ENCODE results near the gene NEDD4L. TPM values are rescaled to one million over a fixed set of nuclear protein-coding genes. Genes with fewer than 3 reads are reported as not detected.

NEDD4L gene
- total and polyA plus RNA-seq, 10 of the 15 experiments (the other 5 are each of a cell fraction or from before 2014, with no cell fraction given): 7.4 to 24.0 (median 17.7) TPM

DNA sequence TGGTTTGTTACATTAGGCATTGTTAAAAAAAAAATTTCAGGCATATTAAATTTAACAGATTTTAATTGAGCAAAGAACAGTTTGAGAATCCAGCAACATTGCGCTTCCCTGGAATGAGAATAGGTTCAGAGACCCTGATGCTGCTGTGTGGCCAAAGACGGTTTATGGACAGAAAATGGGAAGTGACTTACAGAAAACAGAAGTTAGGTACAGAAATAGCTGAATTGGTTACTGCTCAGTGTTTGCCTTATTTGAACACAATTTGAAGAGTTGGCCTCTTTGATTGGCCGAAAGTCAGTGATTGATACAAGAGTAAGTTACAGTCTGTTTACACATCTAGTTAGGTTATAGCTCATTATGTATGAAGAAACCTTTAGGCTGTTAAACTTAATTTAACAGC is 6.0 kb upstream of the NEDD4L start:
- no TSS peak for BruUV-seq (replicated peaks)
- H4K20me1 ChIP-seq (ENCODE audit: control insufficient read depth, insufficient read depth): no peaks in the 10 kb centered on the region
- peaks cover 5% of the 10 kb centered on the region; the same call in 1 of the 2 replicates for H3K4me1 ChIP-seq (ENCODE audit: control insufficient read depth, insufficient read depth, low read length)
- CTCF ChIA-PET: interaction anchor here (0.9 to 2.6 kb wide), 8 partner anchors 14 to 143 kb away, joined by 3 to 8 read pairs (median 4); no protein-coding TSS in a partner anchor
- H3K36me3 ChIP-seq (ENCODE audit: control insufficient read depth in 2 of 2, insufficient read depth in 2 of 2, low read length in 1 of 2): no peaks in the 10 kb centered on the region
- TF ChIP-seq IKZF1 (conservative IDR thresholded peaks at IDR 0.05) (no peak), WRNIP1 (IDR thresholded peaks at IDR 0.05; ENCODE audit: borderline replicate concordance, low read depth, low read length) (no peak), DPF2 (IDR thresholded peaks at IDR 0.05) (no peak), ZNF207 (IDR thresholded peaks at IDR 0.05; ENCODE audit: borderline replicate concordance) (no peak), SMAD5 (IDR thresholded peaks at IDR 0.05; ENCODE audit: low read depth) (no peak), RCOR1 (conservative IDR thresholded peaks at IDR 0.05; ENCODE audit: low read depth, low read length) (no peak), MEF2A (IDR thresholded peaks at IDR 0.05; ENCODE audit: insufficient read depth, low read depth, low read length) (no peak), HDAC6 (IDR thresholded peaks at IDR 0.05; ENCODE audit: unreplicated experiment) (no peak), SPI1 (IDR thresholded peaks at IDR 0.05; ENCODE audit: borderline replicate concordance, insufficient read depth, low read depth, low read length) (peak; percentile 73; the same call in 1 of the 2 replicates), SMARCA5 (IDR thresholded peaks at IDR 0.05) (peak; percentile 44; the same call in 1 of the 2 replicates), CHD2 (IDR thresholded peaks at IDR 0.05; ENCODE audit: borderline replicate concordance, low read depth, low read length) (no peak), CEBPB (IDR thresholded peaks at IDR 0.05; ENCODE audit: borderline replicate concordance in 1 of 2, low read depth in 2 of 2, low read length in 2 of 2) (no peak), SIX5 (IDR thresholded peaks at IDR 0.05; ENCODE audit: low read depth, low read length, severe bottlenecking) (no peak), ZNF24 (IDR thresholded peaks at IDR 0.05) (no peak), ASH2L (IDR thresholded peaks at IDR 0.05; ENCODE audit: borderline replicate concordance, low read depth) (no peak), PML (IDR thresholded peaks at IDR 0.05; ENCODE audit: low read length) (no peak)
- H3K4me3 ChIP-seq: no peak overlapping the region
- 33% methylated on average over 3 of the region's 3 CpGs for WGBS (ENCODE audit: insufficient coverage, insufficient replicate concordance, low lambda C conversion rate, missing lambda C conversion rate)
- ATAC-seq: peak; percentile 38; the same call in 2 of the 3 replicates
- H3K4me2 ChIP-seq (ENCODE audit: control insufficient read depth, insufficient read depth): no peak overlapping the region
- no peaks in the 10 kb centered on the region for H3K27me3 ChIP-seq (replicated peaks in 1 of 2; ENCODE audit: control insufficient read depth in 2 of 2, insufficient read depth in 2 of 2, low read length in 1 of 2)
- no peak overlapping the region for H3K9ac ChIP-seq (ENCODE audit: control insufficient read depth, insufficient read depth, low read length)
- intact Hi-C loops (cut with micrococcal nuclease; ENCODE audit: unreplicated experiment): no loop called here
- SMC1A ChIA-PET (ENCODE audit: uncharacterized antibody, unreplicated experiment): interaction anchor here (0.9 to 1.6 kb wide), 5 partner anchors 57 to 456 kb away, joined by 3 to 4 read pairs (median 3); no protein-coding TSS in a partner anchor
- no peak for DNase-seq (ENCODE audit: low read depth, low spot score)
- H3K9me3 ChIP-seq (replicated peaks; ENCODE audit: control insufficient read depth, insufficient read depth, low read length): no peaks in the 10 kb centered on the region
- POLR2A ChIA-PET: interaction anchor here (0.6 kb wide), 1 partner anchor 22 kb away, joined by 4 read pairs; no protein-coding TSS in a partner anchor
- peak; percentile 56 for FAIRE-seq
- no peaks in the 10 kb centered on the region for H3K79me2 ChIP-seq (ENCODE audit: control insufficient read depth, insufficient read depth, low read length)
- no peak overlapping the region for H2AFZ ChIP-seq (ENCODE audit: control insufficient read depth, low read depth, low read length)
- in situ Hi-C loops (cut with MboI): no loop called here
- RAD21 ChIA-PET (ENCODE audit: unreplicated experiment): interaction anchor here (0.8 to 2.2 kb wide), 4 partner anchors 81 to 131 kb away, joined by 3 to 9 read pairs (median 4); no protein-coding TSS in a partner anchor
- no peak overlapping the region for H3K27ac ChIP-seq (ENCODE audit: control insufficient read depth, insufficient read depth)
